Stimulated activated CD4-positive, alpha-beta T cell treated with anti-CD3 and anti-CD28 coated beads, Interleukin-1b, Interleukin-23, amount 100 ng/mL, for 24 hours (primary cell): ENCODE measurements around the gene AJAP1.

Experiments used
- DNase-seq, 4 experiments: peaks; one replicate each; pipeline ENCODE4 v3.0.0-alpha.2; 2020; ENCODE audit warnings: low read depth in 4 of 4, low spot score in 1 of 4

AJAP1 gene

GRCh38 chr1:4678066-4678717, 23.8 kb downstream of the AJAP1 start:
- DNase-seq, result no peak

- DNase-seq, result no peak
Observed at GRCh38 chr1:4681026-4681425, 26.6 kb downstream of the AJAP1 start.

GRCh38 chr1:4682607-4683220, 28.3 kb downstream of the AJAP1 start:
- DNase-seq, result no peak

GRCh38 chr1:4684136-4684535, 29.7 kb downstream of the AJAP1 start:
- no peak for DNase-seq

GRCh38 chr1:4684864-4685522, 30.6 kb downstream of the AJAP1 start:
- DNase-seq, result no peak

GRCh38 chr1:4685523-4685865, 31.1 kb downstream of the AJAP1 start:
- no peak for DNase-seq

GRCh38 chr1:4687943-4688342, 33.5 kb downstream of the AJAP1 start:
- DNase-seq, result no peak

GRCh38 chr1:4689271-4689935, 35.0 kb downstream of the AJAP1 start:
- DNase-seq, result no peak

GRCh38 chr1:4689941-4690635, 35.7 kb downstream of the AJAP1 start:
- no peak for DNase-seq

- no peak for DNase-seq
Observed at GRCh38 chr1:4690951-4691675, 36.7 kb downstream of the AJAP1 start.

- no peak for DNase-seq
Observed at GRCh38 chr1:4691766-4692405, 37.5 kb downstream of the AJAP1 start.

GRCh38 chr1:4692437-4692836, 38.0 kb downstream of the AJAP1 start:
- no peak for DNase-seq

- no peak for DNase-seq
Observed at GRCh38 chr1:4693331-4693730, 38.9 kb downstream of the AJAP1 start.

GRCh38 chr1:4693891-4694290, 39.5 kb downstream of the AJAP1 start:
- DNase-seq, result no peak

GRCh38 chr1:4694492-4694891, 40.1 kb downstream of the AJAP1 start:
- no peak for DNase-seq

- no peak for DNase-seq
Observed at GRCh38 chr1:4695241-4695640, 40.8 kb downstream of the AJAP1 start.

GRCh38 chr1:4696161-4696745, 41.8 kb downstream of the AJAP1 start:
- DNase-seq, result no peak

- no peak for DNase-seq
Observed at GRCh38 chr1:4696753-4697152, 42.3 kb downstream of the AJAP1 start.

- no peak for DNase-seq
Observed at GRCh38 chr1:4697801-4698200, 43.4 kb downstream of the AJAP1 start.

- no peak for DNase-seq
Observed at GRCh38 chr1:4698911-4699310, 44.5 kb downstream of the AJAP1 start.
